Measurements from ENCODE around the gene CNTRL.

DNA sequence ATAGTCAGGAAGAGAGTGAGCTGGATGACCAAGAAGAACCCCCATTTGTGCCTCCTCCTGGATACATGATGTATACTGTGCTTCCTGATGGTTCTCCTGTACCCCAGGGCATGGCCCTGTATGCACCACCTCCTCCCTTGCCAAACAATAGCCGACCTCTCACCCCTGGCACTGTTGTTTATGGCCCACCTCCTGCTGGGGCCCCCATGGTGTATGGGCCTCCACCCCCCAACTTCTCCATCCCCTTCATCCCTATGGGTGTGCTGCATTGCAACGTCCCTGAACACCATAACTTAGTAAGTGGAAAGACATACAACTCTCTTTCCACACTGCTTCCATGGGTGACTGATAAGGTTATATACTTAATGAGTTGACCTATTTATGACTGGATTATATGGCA lies 75.4 kb downstream of the CNTRL start:
- no peak for TF ChIP-seq GABPA (IDR thresholded peaks at IDR 0.05; ENCODE audit: low read depth)
- TF ChIP-seq RFX5 (IDR thresholded peaks at IDR 0.05; ENCODE audit: low read length), result no peak
- TF ChIP-seq, protein P1, sequence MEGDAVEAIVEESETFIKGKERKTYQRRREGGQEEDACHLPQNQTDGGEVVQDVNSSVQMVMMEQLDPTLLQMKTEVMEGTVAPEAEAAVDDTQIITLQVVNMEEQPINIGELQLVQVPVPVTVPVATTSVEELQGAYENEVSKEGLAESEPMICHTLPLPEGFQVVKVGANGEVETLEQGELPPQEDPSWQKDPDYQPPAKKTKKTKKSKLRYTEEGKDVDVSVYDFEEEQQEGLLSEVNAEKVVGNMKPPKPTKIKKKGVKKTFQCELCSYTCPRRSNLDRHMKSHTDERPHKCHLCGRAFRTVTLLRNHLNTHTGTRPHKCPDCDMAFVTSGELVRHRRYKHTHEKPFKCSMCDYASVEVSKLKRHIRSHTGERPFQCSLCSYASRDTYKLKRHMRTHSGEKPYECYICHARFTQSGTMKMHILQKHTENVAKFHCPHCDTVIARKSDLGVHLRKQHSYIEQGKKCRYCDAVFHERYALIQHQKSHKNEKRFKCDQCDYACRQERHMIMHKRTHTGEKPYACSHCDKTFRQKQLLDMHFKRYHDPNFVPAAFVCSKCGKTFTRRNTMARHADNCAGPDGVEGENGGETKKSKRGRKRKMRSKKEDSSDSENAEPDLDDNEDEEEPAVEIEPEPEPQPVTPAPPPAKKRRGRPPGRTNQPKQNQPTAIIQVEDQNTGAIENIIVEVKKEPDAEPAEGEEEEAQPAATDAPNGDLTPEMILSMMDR (IDR thresholded peaks at IDR 0.05), result no peak
- no peak for TF ChIP-seq TAF1 (IDR thresholded peaks at IDR 0.05; ENCODE audit: borderline replicate concordance, low read depth, low read length)
- no peak for TF ChIP-seq JUND (IDR thresholded peaks at IDR 0.05)
- TF ChIP-seq, protein P2, sequence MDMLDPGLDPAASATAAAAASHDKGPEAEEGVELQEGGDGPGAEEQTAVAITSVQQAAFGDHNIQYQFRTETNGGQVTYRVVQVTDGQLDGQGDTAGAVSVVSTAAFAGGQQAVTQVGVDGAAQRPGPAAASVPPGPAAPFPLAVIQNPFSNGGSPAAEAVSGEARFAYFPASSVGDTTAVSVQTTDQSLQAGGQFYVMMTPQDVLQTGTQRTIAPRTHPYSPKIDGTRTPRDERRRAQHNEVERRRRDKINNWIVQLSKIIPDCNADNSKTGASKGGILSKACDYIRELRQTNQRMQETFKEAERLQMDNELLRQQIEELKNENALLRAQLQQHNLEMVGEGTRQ (IDR thresholded peaks at IDR 0.05; ENCODE audit: borderline replicate concordance, low read depth, low read length), result no peak
- no peak for TF ChIP-seq RCOR1 (IDR thresholded peaks at IDR 0.05; ENCODE audit: low read length)
- no peak for TF ChIP-seq EP300 (IDR thresholded peaks at IDR 0.05; ENCODE audit: borderline replicate concordance in 1 of 2, low read depth in 1 of 2, low read length in 1 of 2)
- no peak for TF ChIP-seq FOXM1 (IDR thresholded peaks at IDR 0.05; ENCODE audit: low read depth)
